ENCODE results near the gene CPSF4.

CPSF4 gene

DNA sequence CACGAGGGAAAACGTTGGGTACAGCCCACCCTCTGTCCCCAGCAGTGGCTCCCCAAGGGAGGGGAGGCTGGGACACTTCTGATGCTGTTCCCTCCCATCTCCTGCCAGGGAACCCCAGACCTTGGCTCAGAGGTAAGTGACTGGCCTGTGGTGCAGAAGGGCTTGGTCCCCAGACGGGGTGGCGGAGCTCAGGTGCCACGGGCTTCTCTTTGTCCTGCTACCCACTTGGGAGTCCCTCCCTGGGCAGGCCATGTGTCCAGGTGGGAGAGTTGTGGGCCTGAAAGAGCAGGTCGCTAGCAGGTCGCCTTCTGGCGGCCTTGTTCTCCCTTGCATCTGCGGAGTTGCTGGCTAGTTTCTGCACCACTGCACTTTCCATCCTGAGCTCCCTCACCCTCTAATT is 17.1 kb downstream of the CPSF4 start:
- Histone ChIP-seq H3K27ac (ENCODE audit: extremely low read depth, low read depth, low read length) (no peak overlapping the region), H3K4me1 (ENCODE audit: control insufficient read depth, insufficient read depth, low read length) (no peaks in the 10 kb centered on the region), H3K9me3 (ENCODE audit: control insufficient read depth, insufficient read depth, low read depth, low read length) (no peaks in the 10 kb centered on the region), H3K36me3 (ENCODE audit: control insufficient read depth in 2 of 2, insufficient read depth in 1 of 2, low read length in 2 of 2) (peaks cover 11 to 97% of the 10 kb centered on the region in 2 experiments; a peak in 2 of 3 replicates), H3K4me3 (ENCODE audit: low read depth, low read length) (no peak overlapping the region)
- POLR2A ChIA-PET: interaction anchor here (0.6 to 1.4 kb wide), 5 partner anchors 8 to 49 kb away, joined by 3 to 4 read pairs (median 3); partner anchors contain the start of genes ZKSCAN5 and ZNF394
- CTCF ChIA-PET: interaction anchor here (0.6 kb wide), 1 partner anchor 161 kb away, joined by 3 read pairs; the partner anchor contains the start of gene ZSCAN25
- TF ChIP-seq ZFHX2 (tag by site-specific recombination; conservative IDR thresholded peaks at IDR 0.05) (no peak), ZNF561 (tag by site-specific recombination; IDR thresholded peaks at IDR 0.05; ENCODE audit: borderline replicate concordance) (no peak), ZNF239 (tag by site-specific recombination; IDR thresholded peaks at IDR 0.05) (no peak), KLF16 (tag by site-specific recombination; IDR thresholded peaks at IDR 0.05) (no peak), ZNF664 (tag by site-specific recombination; IDR thresholded peaks at IDR 0.05) (no peak), ZNF830 (tag by site-specific recombination; IDR thresholded peaks at IDR 0.05; ENCODE audit: low read depth) (no peak), ZNF19 (tag by site-specific recombination; IDR thresholded peaks at IDR 0.05; ENCODE audit: low read depth) (no peak), YY1 (tag by site-specific recombination; IDR thresholded peaks at IDR 0.05) (no peak), ZNF157 (tag by site-specific recombination; IDR thresholded peaks at IDR 0.05) (no peak), ZNF623 (tag by site-specific recombination; IDR thresholded peaks at IDR 0.05) (no peak), RBAK (tag by site-specific recombination; IDR thresholded peaks at IDR 0.05) (no peak), ZNF335 (tag by site-specific recombination; conservative IDR thresholded peaks at IDR 0.05) (no peak)
- TF ChIP-seq, protein P1, sequence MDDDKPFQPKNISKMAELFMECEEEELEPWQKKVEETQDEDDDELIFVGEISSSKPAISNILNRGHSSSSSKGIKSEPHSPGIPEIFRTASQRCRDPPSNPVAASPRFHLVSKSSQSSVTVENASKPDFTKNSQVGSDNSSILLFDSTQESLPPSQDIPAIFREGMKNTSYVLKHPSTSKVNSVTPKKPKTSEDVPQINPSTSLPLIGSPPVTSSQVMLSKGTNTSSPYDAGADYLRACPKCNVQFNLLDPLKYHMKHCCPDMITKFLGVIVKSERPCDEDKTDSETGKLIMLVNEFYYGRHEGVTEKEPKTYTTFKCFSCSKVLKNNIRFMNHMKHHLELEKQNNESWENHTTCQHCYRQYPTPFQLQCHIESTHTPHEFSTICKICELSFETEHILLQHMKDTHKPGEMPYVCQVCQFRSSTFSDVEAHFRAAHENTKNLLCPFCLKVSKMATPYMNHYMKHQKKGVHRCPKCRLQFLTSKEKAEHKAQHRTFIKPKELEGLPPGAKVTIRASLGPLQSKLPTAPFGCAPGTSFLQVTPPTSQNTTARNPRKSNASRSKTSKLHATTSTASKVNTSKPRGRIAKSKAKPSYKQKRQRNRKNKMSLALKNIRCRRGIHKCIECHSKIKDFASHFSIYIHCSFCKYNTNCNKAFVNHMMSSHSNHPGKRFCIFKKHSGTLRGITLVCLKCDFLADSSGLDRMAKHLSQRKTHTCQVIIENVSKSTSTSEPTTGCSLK (tag by site-specific recombination; IDR thresholded peaks at IDR 0.05): no peak
- TF ChIP-seq, protein P2, sequence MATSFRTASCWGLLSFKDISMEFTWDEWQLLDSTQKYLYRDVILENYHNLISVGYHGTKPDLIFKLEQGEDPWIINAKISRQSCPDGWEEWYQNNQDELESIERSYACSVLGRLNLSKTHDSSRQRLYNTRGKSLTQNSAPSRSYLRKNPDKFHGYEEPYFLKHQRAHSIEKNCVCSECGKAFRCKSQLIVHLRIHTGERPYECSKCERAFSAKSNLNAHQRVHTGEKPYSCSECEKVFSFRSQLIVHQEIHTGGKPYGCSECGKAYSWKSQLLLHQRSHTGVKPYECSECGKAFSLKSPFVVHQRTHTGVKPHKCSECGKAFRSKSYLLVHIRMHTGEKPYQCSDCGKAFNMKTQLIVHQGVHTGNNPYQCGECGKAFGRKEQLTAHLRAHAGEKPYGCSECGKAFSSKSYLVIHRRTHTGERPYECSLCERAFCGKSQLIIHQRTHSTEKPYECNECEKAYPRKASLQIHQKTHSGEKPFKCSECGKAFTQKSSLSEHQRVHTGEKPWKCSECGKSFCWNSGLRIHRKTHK (tag by site-specific recombination; IDR thresholded peaks at IDR 0.05): no peak
- TF ChIP-seq, protein P3, sequence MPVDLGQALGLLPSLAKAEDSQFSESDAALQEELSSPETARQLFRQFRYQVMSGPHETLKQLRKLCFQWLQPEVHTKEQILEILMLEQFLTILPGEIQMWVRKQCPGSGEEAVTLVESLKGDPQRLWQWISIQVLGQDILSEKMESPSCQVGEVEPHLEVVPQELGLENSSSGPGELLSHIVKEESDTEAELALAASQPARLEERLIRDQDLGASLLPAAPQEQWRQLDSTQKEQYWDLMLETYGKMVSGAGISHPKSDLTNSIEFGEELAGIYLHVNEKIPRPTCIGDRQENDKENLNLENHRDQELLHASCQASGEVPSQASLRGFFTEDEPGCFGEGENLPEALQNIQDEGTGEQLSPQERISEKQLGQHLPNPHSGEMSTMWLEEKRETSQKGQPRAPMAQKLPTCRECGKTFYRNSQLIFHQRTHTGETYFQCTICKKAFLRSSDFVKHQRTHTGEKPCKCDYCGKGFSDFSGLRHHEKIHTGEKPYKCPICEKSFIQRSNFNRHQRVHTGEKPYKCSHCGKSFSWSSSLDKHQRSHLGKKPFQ (tag by site-specific recombination; IDR thresholded peaks at IDR 0.05): no peak

DNA sequence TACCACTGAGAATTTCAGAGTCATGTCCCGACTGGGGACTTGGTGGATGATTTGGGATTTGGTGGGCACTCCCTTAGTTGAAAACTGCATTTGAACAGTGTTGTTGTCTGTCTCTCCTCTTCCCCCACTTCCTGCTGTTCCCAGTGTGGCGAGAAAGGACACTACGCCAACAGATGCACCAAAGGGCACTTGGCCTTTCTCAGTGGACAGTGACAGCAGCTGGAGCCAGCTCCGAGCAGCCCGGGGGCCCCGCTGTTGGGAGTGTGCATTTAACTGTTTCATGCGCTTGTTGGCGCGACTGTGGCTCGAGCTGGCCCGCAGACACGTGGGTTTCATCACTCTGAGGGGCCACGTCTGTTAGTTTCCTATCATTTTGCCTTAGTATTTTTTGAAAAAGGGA is 17.5 kb downstream of the CPSF4 start:
- ChIA-PET CTCF (no interaction called here), POLR2A (interaction anchor here (0.6 to 1.5 kb wide), 4 partner anchors 10 to 359 kb away, joined by 3 to 4 read pairs (median 4); partner anchors contain the start of genes CPSF4, PTCD1 and ZNF394)
- H3K27ac ChIP-seq (ENCODE audit: extremely low read depth, low read depth, low read length): no peak overlapping the region
- H3K36me3 ChIP-seq (ENCODE audit: control insufficient read depth in 2 of 2, insufficient read depth in 1 of 2, low read length in 2 of 2): peaks cover 11 to 97% of the 10 kb centered on the region in 2 experiments; a peak in 2 of 3 replicates
- no peaks in the 10 kb centered on the region for H3K9me3 ChIP-seq (ENCODE audit: control insufficient read depth, insufficient read depth, low read depth, low read length)
- no peak overlapping the region for H3K4me3 ChIP-seq (ENCODE audit: low read depth, low read length)
- no peaks in the 10 kb centered on the region for H3K4me1 ChIP-seq (ENCODE audit: control insufficient read depth, insufficient read depth, low read length)
- TF ChIP-seq, protein P3 (tag by site-specific recombination; IDR thresholded peaks at IDR 0.05): no peak
- TF ChIP-seq ZNF266 (tag by site-specific recombination; IDR thresholded peaks at IDR 0.05; ENCODE audit: low read depth) (no peak), ZNF416 (tag by site-specific recombination; IDR thresholded peaks at IDR 0.05) (no peak), ZIC2 (tag by site-specific recombination; IDR thresholded peaks at IDR 0.05) (no peak), GLI4 (tag by site-specific recombination; IDR thresholded peaks at IDR 0.05) (no peak), HOXD13 (CRISPR knock-in tag; IDR thresholded peaks at IDR 0.05; ENCODE audit: borderline replicate concordance) (no peak), ZBTB20 (tag by site-specific recombination; IDR thresholded peaks at IDR 0.05) (no peak), ZNF514 (tag by site-specific recombination; IDR thresholded peaks at IDR 0.05) (no peak)
- TF ChIP-seq, protein P4, sequence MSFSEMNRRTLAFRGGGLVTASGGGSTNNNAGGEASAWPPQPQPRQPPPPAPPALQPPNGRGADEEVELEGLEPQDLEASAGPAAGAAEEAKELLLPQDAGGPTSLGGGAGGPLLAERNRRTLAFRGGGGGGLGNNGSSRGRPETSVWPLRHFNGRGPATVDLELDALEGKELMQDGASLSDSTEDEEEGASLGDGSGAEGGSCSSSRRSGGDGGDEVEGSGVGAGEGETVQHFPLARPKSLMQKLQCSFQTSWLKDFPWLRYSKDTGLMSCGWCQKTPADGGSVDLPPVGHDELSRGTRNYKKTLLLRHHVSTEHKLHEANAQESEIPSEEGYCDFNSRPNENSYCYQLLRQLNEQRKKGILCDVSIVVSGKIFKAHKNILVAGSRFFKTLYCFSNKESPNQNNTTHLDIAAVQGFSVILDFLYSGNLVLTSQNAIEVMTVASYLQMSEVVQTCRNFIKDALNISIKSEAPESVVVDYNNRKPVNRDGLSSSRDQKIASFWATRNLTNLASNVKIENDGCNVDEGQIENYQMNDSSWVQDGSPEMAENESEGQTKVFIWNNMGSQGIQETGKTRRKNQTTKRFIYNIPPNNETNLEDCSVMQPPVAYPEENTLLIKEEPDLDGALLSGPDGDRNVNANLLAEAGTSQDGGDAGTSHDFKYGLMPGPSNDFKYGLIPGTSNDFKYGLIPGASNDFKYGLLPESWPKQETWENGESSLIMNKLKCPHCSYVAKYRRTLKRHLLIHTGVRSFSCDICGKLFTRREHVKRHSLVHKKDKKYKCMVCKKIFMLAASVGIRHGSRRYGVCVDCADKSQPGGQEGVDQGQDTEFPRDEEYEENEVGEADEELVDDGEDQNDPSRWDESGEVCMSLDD (tag by site-specific recombination; IDR thresholded peaks at IDR 0.05): no peak
- TF ChIP-seq, protein P5, sequence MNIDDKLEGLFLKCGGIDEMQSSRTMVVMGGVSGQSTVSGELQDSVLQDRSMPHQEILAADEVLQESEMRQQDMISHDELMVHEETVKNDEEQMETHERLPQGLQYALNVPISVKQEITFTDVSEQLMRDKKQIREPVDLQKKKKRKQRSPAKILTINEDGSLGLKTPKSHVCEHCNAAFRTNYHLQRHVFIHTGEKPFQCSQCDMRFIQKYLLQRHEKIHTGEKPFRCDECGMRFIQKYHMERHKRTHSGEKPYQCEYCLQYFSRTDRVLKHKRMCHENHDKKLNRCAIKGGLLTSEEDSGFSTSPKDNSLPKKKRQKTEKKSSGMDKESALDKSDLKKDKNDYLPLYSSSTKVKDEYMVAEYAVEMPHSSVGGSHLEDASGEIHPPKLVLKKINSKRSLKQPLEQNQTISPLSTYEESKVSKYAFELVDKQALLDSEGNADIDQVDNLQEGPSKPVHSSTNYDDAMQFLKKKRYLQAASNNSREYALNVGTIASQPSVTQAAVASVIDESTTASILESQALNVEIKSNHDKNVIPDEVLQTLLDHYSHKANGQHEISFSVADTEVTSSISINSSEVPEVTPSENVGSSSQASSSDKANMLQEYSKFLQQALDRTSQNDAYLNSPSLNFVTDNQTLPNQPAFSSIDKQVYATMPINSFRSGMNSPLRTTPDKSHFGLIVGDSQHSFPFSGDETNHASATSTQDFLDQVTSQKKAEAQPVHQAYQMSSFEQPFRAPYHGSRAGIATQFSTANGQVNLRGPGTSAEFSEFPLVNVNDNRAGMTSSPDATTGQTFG (tag by site-specific recombination; IDR thresholded peaks at IDR 0.05; ENCODE audit: borderline replicate concordance): no peak
